OCI-LY7 (cell line): ENCODE measurements around the gene PHF20.

ENCODE experiments used
- CTCF ChIP-seq: fragments of 200-600 bp; sonication (generic); conservative IDR thresholded peaks from 2 replicates; pipeline ENCODE4 v1.5.1; 2014; ENCODE audit warnings: mild to moderate bottlenecking, antibody characterized with exemption, low read length, moderate library complexity, mixed read lengths
- EZH2phosphoT487 ChIP-seq: fragments of 200-600 bp; sonication (generic); IDR thresholded peaks from 2 replicates; pipeline ENCODE4 v1.6.1; 2018; ENCODE audit warnings: low read depth, borderline replicate concordance, mild to moderate bottlenecking, mixed run types, antibody characterized with exemption, low read length, moderate library complexity, mixed read lengths

GRCh38 chr20:35729283-35729807 is 42.5 kb upstream of the PHF20 start:
- TF ChIP-seq CTCF (no peak), EZH2phosphoT487 (no peak)
